ENCODE measurements around the gene UBE2E1. TPM values are rescaled to one million over a fixed set of nuclear protein-coding genes. Genes with fewer than 3 reads are reported as not detected.

Gene UBE2E1
- 42.4 and 65.1 TPM in 2 replicates for total RNA-seq

GRCh38 chr3:23805633-23806533 lies at the start of gene UBE2E1:
Gene UBE2E1 (plus strand): TSS chr3:23805955. CDS start chr3:23807270, 1,315 bp downstream.

GRCh38 chr3:23916886-23917678 lies 111.3 kb downstream of the UBE2E1 start, which contains the start of the genes NKIRAS1 and RPL15:
Gene NKIRAS1 (minus strand): TSS chr3:23916990. CDS start chr3:23910904, 6,086 bp downstream.
Gene RPL15 (plus strand): TSS chr3:23917132. CDS start chr3:23917860, 728 bp downstream.

Other genes with a start within 250 kb of the UBE2E1 start
- 12.2 and 12.6 TPM in 2 replicates for gene NKIRAS1, start 111.0 kb downstream of the UBE2E1 start, total RNA-seq
- gene RPL15, start 111.2 kb downstream of the UBE2E1 start, total RNA-seq = 1,804 and 2,890 TPM in 2 replicates
- gene NR1D2, start 139.3 kb downstream of the UBE2E1 start, total RNA-seq = 30.2 and 38.9 TPM in 2 replicates

Data from placental epithelial cell (primary cell).